ENCODE results near the gene CLDND2. TPM values are rescaled to one million over a fixed set of nuclear protein-coding genes. Genes with fewer than 3 reads are reported as not detected.

Gene CLDND2
- total RNA-seq, 1 experiment from 2014 or later = not detected

DNA sequence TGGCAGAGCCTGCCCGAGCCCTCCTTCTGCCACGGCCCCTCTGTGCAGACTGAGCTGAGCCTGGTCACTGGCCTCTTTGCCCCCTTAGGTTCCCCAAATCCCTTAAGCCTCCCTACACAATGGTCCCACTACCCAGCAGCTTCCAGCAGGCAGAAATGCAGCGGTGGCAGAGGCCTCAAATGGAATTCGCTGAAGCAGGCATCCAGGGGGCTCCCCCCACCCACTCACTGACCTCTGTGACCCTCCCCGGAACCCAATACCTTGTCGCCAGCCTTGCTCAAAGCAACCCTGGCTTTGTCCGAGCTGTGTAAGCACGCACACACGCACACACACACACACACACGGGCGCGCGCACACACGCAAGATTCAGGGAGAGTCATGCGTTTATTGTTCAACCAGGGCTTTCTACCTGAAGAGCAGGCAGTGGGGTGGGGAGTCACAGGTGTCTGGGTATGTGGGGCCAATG is 19.2 kb upstream of the CLDND2 start, which contains the start of gene LIM2:
TSS of gene LIM2 (minus strand) at position 51 of the 466 bp plus-strand sequence. CDS start 531 bp downstream, outside the sequence.
- Histone ChIP-seq H4K8ac (replicated peaks; ENCODE audit: insufficient read length, low read depth, low read length) (no peak within 1 kb of the TSS), H2BK5ac (ENCODE audit: insufficient read length, low read length) (no peak within 1 kb of the TSS), H3K18ac (ENCODE audit: insufficient read length, low read depth, low read length) (no peak within 1 kb of the TSS), H3K14ac (ENCODE audit: insufficient read depth, low read length) (no peak within 1 kb of the TSS), H4K5ac (ENCODE audit: insufficient read length, low read depth, low read length) (no peak within 1 kb of the TSS), H3K79me2 (ENCODE audit: insufficient read depth, low read length) (no peaks in the 10 kb centered on the region), H2BK20ac (ENCODE audit: low read depth, low read length, poor library complexity, severe bottlenecking) (no peak within 1 kb of the TSS), H3K4me2 (ENCODE audit: insufficient read depth, insufficient read length, low read length) (no peak within 1 kb of the TSS), H3K23ac (ENCODE audit: insufficient read length, low read depth, low read length) (no peak within 1 kb of the TSS), H4K91ac (ENCODE audit: insufficient read length, low read depth, low read length) (no peak within 1 kb of the TSS), H2BK120ac (ENCODE audit: low read depth, low read length, poor library complexity, severe bottlenecking) (no peak within 1 kb of the TSS), H3K79me1 (ENCODE audit: insufficient read depth, low read depth, low read length, poor library complexity, severe bottlenecking) (no peaks in the 10 kb centered on the region), H2BK12ac (ENCODE audit: insufficient read length, low read depth, low read length) (no peak within 1 kb of the TSS), H3T11ph (ENCODE audit: low read length) (no peak within 1 kb of the TSS), H2AFZ (ENCODE audit: low read length) (no peak within 1 kb of the TSS), H3K56ac (ENCODE audit: insufficient read length, low read depth, low read length) (no peak within 1 kb of the TSS), H3K4me1 (ENCODE audit: insufficient read depth, low read length) (no peaks in the 10 kb centered on the region), H3K4ac (ENCODE audit: low read depth, low read length) (no peak within 1 kb of the TSS), H3K27me3 (ENCODE audit: insufficient read depth, low read length) (no peaks in the 10 kb centered on the region), H3K9me3 (ENCODE audit: control insufficient read depth, low read depth, low read length) (no peaks in the 10 kb centered on the region), H2BK15ac (ENCODE audit: low read depth, low read length) (no peak within 1 kb of the TSS), H3K9ac (ENCODE audit: extremely low read depth, insufficient read length, low read length) (no peak within 1 kb of the TSS), H3K23me2 (ENCODE audit: insufficient read length, low read depth, low read length, poor library complexity, severe bottlenecking) (no peaks in the 10 kb centered on the region), H3K27ac (ENCODE audit: insufficient read length, low read depth, low read length) (no peak within 1 kb of the TSS), H2AK5ac (ENCODE audit: insufficient read length, low read length) (no peak within 1 kb of the TSS), H4K20me1 (ENCODE audit: control insufficient read depth, insufficient read depth, insufficient read length) (no peaks in the 10 kb centered on the region)
- TF ChIP-seq, protein P1, sequence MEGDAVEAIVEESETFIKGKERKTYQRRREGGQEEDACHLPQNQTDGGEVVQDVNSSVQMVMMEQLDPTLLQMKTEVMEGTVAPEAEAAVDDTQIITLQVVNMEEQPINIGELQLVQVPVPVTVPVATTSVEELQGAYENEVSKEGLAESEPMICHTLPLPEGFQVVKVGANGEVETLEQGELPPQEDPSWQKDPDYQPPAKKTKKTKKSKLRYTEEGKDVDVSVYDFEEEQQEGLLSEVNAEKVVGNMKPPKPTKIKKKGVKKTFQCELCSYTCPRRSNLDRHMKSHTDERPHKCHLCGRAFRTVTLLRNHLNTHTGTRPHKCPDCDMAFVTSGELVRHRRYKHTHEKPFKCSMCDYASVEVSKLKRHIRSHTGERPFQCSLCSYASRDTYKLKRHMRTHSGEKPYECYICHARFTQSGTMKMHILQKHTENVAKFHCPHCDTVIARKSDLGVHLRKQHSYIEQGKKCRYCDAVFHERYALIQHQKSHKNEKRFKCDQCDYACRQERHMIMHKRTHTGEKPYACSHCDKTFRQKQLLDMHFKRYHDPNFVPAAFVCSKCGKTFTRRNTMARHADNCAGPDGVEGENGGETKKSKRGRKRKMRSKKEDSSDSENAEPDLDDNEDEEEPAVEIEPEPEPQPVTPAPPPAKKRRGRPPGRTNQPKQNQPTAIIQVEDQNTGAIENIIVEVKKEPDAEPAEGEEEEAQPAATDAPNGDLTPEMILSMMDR (conservative IDR thresholded peaks at IDR 0.05) = no peak
- WGBS (ENCODE audit: extremely low coverage, insufficient read length, low lambda C conversion rate) = no CpG with 5 or more reads among the region's 15 CpGs
- Mint-ChIP-seq H3K4me1 (peaks cover 7 to 27% of the 10 kb centered on the region in 2 experiments), H3K4me3 (no peak within 1 kb of the TSS; a peak in 1 of 5 replicates), H3K36me3 (ENCODE audit: insufficient read depth in 1 of 3, low read depth in 3 of 3) (no peaks in the 10 kb centered on the region), H3K27me3 (ENCODE audit: low read depth) (peaks cover 3% of the 10 kb centered on the region), H3K9me3 (no peaks in the 10 kb centered on the region; a peak in 1 of 5 replicates), H3K27ac (peak within 1 kb of the TSS in 1 of 3 experiments; percentile 72; a peak in 2 of 7 replicates)
- no peak for DNase-seq

Measured in H9 (cell line).